MM.1S (cell line): ENCODE results near the gene BARX2.

Source experiments
- CTCF ChIP-seq: fragments of 300-600 bp; sonication (generic); IDR thresholded peaks from 2 replicates; pipeline ENCODE4 v1.5.1; 2016; ENCODE audit warnings: antibody characterized with exemption, low read length, mixed read lengths
- EZH2 ChIP-seq: fragments of 300-600 bp; sonication (generic); optimal IDR thresholded peaks from 2 replicates; pipeline ENCODE3; 2017; ENCODE audit warnings: low read depth, mild to moderate bottlenecking, antibody characterized with exemption, low read length, mixed read lengths

GRCh38 chr11:129426776-129427175, 51.1 kb downstream of the BARX2 start:
- TF ChIP-seq CTCF, result no peak
- TF ChIP-seq EZH2, result no peak
